Esophagus muscularis mucosa (tissue), 4 donors: ENCODE results near the gene DACH2.

Experiments used
- CTCF ChIP-seq, 3 experiments: fragments of 200-600 bp in 2 of 3; fragments of 450-650 bp in 1 of 3; sonication (generic) in 2 of 3; IDR thresholded peaks; one replicate each; pipeline ENCODE4 v1.5.1; 2017 to 2019; ENCODE audit warnings: antibody characterized with exemption in 3 of 3, mild to moderate bottlenecking in 2 of 3, moderate library complexity in 1 of 3
- EP300 ChIP-seq: sonication (generic); formaldehyde crosslinking; IDR thresholded peaks from one replicate; pipeline ENCODE4 v1.6.1; 2017; ENCODE audit warnings: antibody characterized with exemption
- POLR2A ChIP-seq: fragments of 450-650 bp; IDR thresholded peaks from one replicate; pipeline ENCODE4 v1.6.1; 2017; ENCODE audit warnings: antibody characterized with exemption, moderate library complexity, mild to moderate bottlenecking, low read depth
- POLR2AphosphoS5 ChIP-seq, 2 donors: sonication (generic); formaldehyde crosslinking; IDR thresholded peaks; one replicate each; pipeline ENCODE4 v1.6.1; 2017; ENCODE audit warnings: antibody characterized with exemption in 2 of 2

- TF ChIP-seq POLR2A, result no peak
- TF ChIP-seq CTCF (IDR thresholded peaks at IDR 0.05), result no peak
- no peak for TF ChIP-seq EP300
- TF ChIP-seq POLR2AphosphoS5 (IDR thresholded peaks at IDR 0.05), result no peak
These were observed 44.6 kb downstream of the DACH2 start for GRCh38 chrX:86192827-86193226.
